ENCODE data around the gene IFI16. TPM values are rescaled to one million over a fixed set of nuclear protein-coding genes. Genes with fewer than 3 reads are reported as not detected.
"Not testable (repeated sequence)": the region's sequence is repeated elsewhere in the genome, so short reads cannot be mapped to it uniquely, and the experiment has no call there.

Gene IFI16
- total and polyA plus RNA-seq, 3 donors from 2014 or later, result 34.3 to 39.8 (median 35.7) TPM

- intact Hi-C loops (cut with DNase I; ENCODE audit: low total_unique reads), result no loop called here
- Histone ChIP-seq H3K4me3 (peak overlapping the region; percentile 53 to 61), H3K36me3 (ENCODE audit: low read depth, missing control alignments) (no peaks in the 10 kb centered on the region), H3K27me3 (no peaks in the 10 kb centered on the region), H3K27ac (peak overlapping the region; percentile 73 to 89), H3K9me3 (no peaks in the 10 kb centered on the region), H3K4me1 (peaks cover 5% of the 10 kb centered on the region)
- TF ChIP-seq CTCF (IDR thresholded peaks at IDR 0.05), result no peak
- no peak for TF ChIP-seq POLR2A (IDR thresholded peaks at IDR 0.05)
- WGBS, 2 donors, result 35 to 42% methylated on average over 5 of the region's 5 CpGs
- DNase-seq, result no peak
Observed at GRCh38 chr1:159010391-159010790, 684 bp downstream of the IFI16 start.

- H3K9me3 ChIP-seq; H3K36me3 ChIP-seq (ENCODE audit: low read depth, missing control alignments); H3K27me3 ChIP-seq; DNase-seq; intact Hi-C loops (cut with DNase I; ENCODE audit: low total_unique reads); H3K4me1 ChIP-seq: not testable (repeated sequence)
- WGBS, 2 donors, result 47 to 52% methylated on average over 9 of the region's 9 CpGs
- H3K27ac ChIP-seq, result peak overlapping the region; percentile 34 to 89
- H3K4me3 ChIP-seq, result peak overlapping the region; percentile 53 to 61
Observed at GRCh38 chr1:159011001-159011400, 1.3 kb downstream of the IFI16 start.

- peak overlapping the region in 1 of 2 donors; percentile 61 for H3K4me3 ChIP-seq
- H3K4me1 ChIP-seq, result no peaks in the 10 kb centered on the region
- no peak for DNase-seq
- no peaks in the 10 kb centered on the region for H3K36me3 ChIP-seq (ENCODE audit: low read depth, missing control alignments)
- H3K27ac ChIP-seq, result peak overlapping the region in 1 of 2 donors; percentile 41
- TF ChIP-seq POLR2A (IDR thresholded peaks at IDR 0.05), result no peak
- H3K27me3 ChIP-seq, result no peaks in the 10 kb centered on the region
- intact Hi-C loops (cut with DNase I; ENCODE audit: low total_unique reads), result no loop called here
- no peaks in the 10 kb centered on the region for H3K9me3 ChIP-seq
Observed at GRCh38 chr1:159011751-159012150, 2.0 kb downstream of the IFI16 start.

GRCh38 chr1:159012495-159012894 lies 2.8 kb downstream of the IFI16 start:
- DNase-seq, result no peak
- 66 to 74% methylated on average over 6 of the region's 6 CpGs for WGBS, 2 donors

GRCh38 chr1:159014003-159014571 lies 4.4 kb downstream of the IFI16 start:
- TF ChIP-seq CTCF (IDR thresholded peaks at IDR 0.05) (no peak), POLR2A (IDR thresholded peaks at IDR 0.05) (no peak)
- Histone ChIP-seq H3K27me3 (no peaks in the 10 kb centered on the region), H3K36me3 (ENCODE audit: low read depth, missing control alignments) (no peaks in the 10 kb centered on the region), H3K4me3 (no peak overlapping the region), H3K27ac (no peak overlapping the region), H3K4me1 (no peaks in the 10 kb centered on the region), H3K9me3 (no peaks in the 10 kb centered on the region)
- 89 to 93% methylated on average over 3 of the region's 3 CpGs for WGBS, 2 donors
- intact Hi-C loops (cut with DNase I; ENCODE audit: low total_unique reads), result no loop called here
- no peak for DNase-seq

More at GRCh38 chr1:159012495-159012894, 2.8 kb downstream of the IFI16 start:
- Histone ChIP-seq H3K27ac (peak overlapping the region in 1 of 2 donors; percentile 41), H3K4me1 (no peaks in the 10 kb centered on the region), H3K4me3 (peak overlapping the region in 1 of 2 donors; percentile 0), H3K9me3 (no peaks in the 10 kb centered on the region), H3K36me3 (ENCODE audit: low read depth, missing control alignments) (no peaks in the 10 kb centered on the region), H3K27me3 (no peaks in the 10 kb centered on the region)
- TF ChIP-seq POLR2A (IDR thresholded peaks at IDR 0.05), result no peak
- no peak for TF ChIP-seq CTCF (IDR thresholded peaks at IDR 0.05)
- intact Hi-C loops (cut with DNase I; ENCODE audit: low total_unique reads), result no loop called here

GRCh38 chr1:159014851-159015250 lies 5.1 kb downstream of the IFI16 start:
- TF ChIP-seq CTCF (IDR thresholded peaks at IDR 0.05) (no peak), POLR2A (IDR thresholded peaks at IDR 0.05) (no peak)

More at GRCh38 chr1:159014851-159015250, 5.1 kb downstream of the IFI16 start:
- WGBS, 2 donors, result 91 to 98% methylated on average over 3 of the region's 3 CpGs
- Histone ChIP-seq H3K4me1 (no peaks in the 10 kb centered on the region), H3K27me3 (no peaks in the 10 kb centered on the region), H3K9me3 (no peaks in the 10 kb centered on the region), H3K36me3 (ENCODE audit: low read depth, missing control alignments) (no peaks in the 10 kb centered on the region), H3K4me3 (no peak overlapping the region), H3K27ac (no peak overlapping the region)
- DNase-seq, result no peak
- intact Hi-C loops (cut with DNase I; ENCODE audit: low total_unique reads), result no loop called here

Data from testis (tissue), 3 donors.